ENCODE data around the gene SLC7A14. TPM values are rescaled to one million over a fixed set of nuclear protein-coding genes. Genes with fewer than 3 reads are reported as not detected.

Gene SLC7A14
- polyA plus RNA-seq, 2 of the 4 experiments (the other 2 are of a cell fraction): not detected

GRCh38 chr3:170517242-170517945, 68.5 kb downstream of the SLC7A14 start:
- WGBS (ENCODE audit: missing lambda C conversion rate): 26% methylated on average over 3 of the region's 3 CpGs
- Histone ChIP-seq H3K4me1 (no peaks in the 10 kb centered on the region), H3K9me3 (no peaks in the 10 kb centered on the region), H3K4me3 (no peak overlapping the region), H3K27ac (no peak overlapping the region), H3K4me2 (no peak overlapping the region)
- ATAC-seq (no peak), FAIRE-seq (no peak), DNase-seq (ENCODE audit: low read depth in 1 of 2, low spot score in 1 of 2) (no peak)
- TF ChIP-seq ZNF302 (CRISPR knock-in tag; IDR thresholded peaks at IDR 0.05) (no peak), CBX8 (IDR thresholded peaks at IDR 0.05) (no peak), FOXS1 (CRISPR knock-in tag; IDR thresholded peaks at IDR 0.05) (no peak), FOSL2 (IDR thresholded peaks at IDR 0.05) (no peak), FOSL2 (CRISPR knock-in tag; IDR thresholded peaks at IDR 0.05) (no peak), GATA3 (IDR thresholded peaks at IDR 0.05; ENCODE audit: borderline replicate concordance) (no peak), EHF (CRISPR knock-in tag; IDR thresholded peaks at IDR 0.05) (no peak), EHMT2 (IDR thresholded peaks at IDR 0.05; ENCODE audit: low read depth) (no peak)
- POLR2A ChIA-PET: no interaction called here
- CTCF ChIA-PET: interaction anchor here (1.0 to 1.4 kb wide), 5 partner anchors 10 to 292 kb away, joined by 3 to 4 read pairs (median 3); no protein-coding TSS in a partner anchor

- Histone ChIP-seq H3K27ac (no peak overlapping the region), H3K4me2 (no peak overlapping the region), H3K9me3 (no peaks in the 10 kb centered on the region), H3K4me1 (no peaks in the 10 kb centered on the region), H3K4me3 (no peak overlapping the region)
- POLR2A ChIA-PET: no interaction called here
- FAIRE-seq (no peak), DNase-seq (ENCODE audit: low read depth in 1 of 2, low spot score in 1 of 2) (no peak), ATAC-seq (no peak)
- CTCF ChIA-PET: interaction anchor here (1.4 kb wide), 1 partner anchor 100 kb away, joined by 5 read pairs; no protein-coding TSS in a partner anchor
- TF ChIP-seq, protein P1, sequence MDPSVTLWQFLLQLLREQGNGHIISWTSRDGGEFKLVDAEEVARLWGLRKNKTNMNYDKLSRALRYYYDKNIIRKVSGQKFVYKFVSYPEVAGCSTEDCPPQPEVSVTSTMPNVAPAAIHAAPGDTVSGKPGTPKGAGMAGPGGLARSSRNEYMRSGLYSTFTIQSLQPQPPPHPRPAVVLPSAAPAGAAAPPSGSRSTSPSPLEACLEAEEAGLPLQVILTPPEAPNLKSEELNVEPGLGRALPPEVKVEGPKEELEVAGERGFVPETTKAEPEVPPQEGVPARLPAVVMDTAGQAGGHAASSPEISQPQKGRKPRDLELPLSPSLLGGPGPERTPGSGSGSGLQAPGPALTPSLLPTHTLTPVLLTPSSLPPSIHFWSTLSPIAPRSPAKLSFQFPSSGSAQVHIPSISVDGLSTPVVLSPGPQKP (IDR thresholded peaks at IDR 0.05; ENCODE audit: low read depth, low read length): no peak
- TF ChIP-seq CBX8 (IDR thresholded peaks at IDR 0.05): no peak
- TF ChIP-seq CHD4 (IDR thresholded peaks at IDR 0.05; ENCODE audit: borderline replicate concordance): no peak
- no peak for TF ChIP-seq EHF (CRISPR knock-in tag; IDR thresholded peaks at IDR 0.05)
- TF ChIP-seq ESRRA (IDR thresholded peaks at IDR 0.05; ENCODE audit: borderline replicate concordance, low read length): no peak
- no peak for TF ChIP-seq NR3C1 (IDR thresholded peaks at IDR 0.05)
- TF ChIP-seq, protein P2, sequence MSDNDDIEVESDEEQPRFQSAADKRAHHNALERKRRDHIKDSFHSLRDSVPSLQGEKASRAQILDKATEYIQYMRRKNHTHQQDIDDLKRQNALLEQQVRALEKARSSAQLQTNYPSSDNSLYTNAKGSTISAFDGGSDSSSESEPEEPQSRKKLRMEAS (IDR thresholded peaks at IDR 0.05): no peak
- no peak for TF ChIP-seq RCOR1 (IDR thresholded peaks at IDR 0.05; ENCODE audit: low read depth, low read length)
- TF ChIP-seq HOXA7 (CRISPR knock-in tag; IDR thresholded peaks at IDR 0.05): no peak
- no peak for TF ChIP-seq MYC (IDR thresholded peaks at IDR 0.05; ENCODE audit: borderline replicate concordance, low read length)
- TF ChIP-seq CEBPB (IDR thresholded peaks at IDR 0.05): no peak
- no peak for TF ChIP-seq RNF2 (IDR thresholded peaks at IDR 0.05; ENCODE audit: borderline replicate concordance, low read depth)
- no peak for TF ChIP-seq RAD21 (conservative IDR thresholded peaks at IDR 0.05 in 1 of 2, IDR thresholded peaks at IDR 0.05 in 1 of 2)
- TF ChIP-seq NPAS2 (CRISPR knock-in tag; IDR thresholded peaks at IDR 0.05; ENCODE audit: borderline replicate concordance): no peak
- no peak for TF ChIP-seq CBX2 (IDR thresholded peaks at IDR 0.05; ENCODE audit: borderline replicate concordance, low read depth)
- WGBS (ENCODE audit: missing lambda C conversion rate): 50% methylated on average over 2 of the region's 2 CpGs
Measured at GRCh38 chr3:170513642-170514041, 72.2 kb downstream of the SLC7A14 start.

- DNase-seq (ENCODE audit: low read depth in 1 of 2, low spot score in 1 of 2) (no peak), ATAC-seq (no peak), FAIRE-seq (no peak)
- WGBS (ENCODE audit: missing lambda C conversion rate): 76% methylated on average over 4 of the region's 4 CpGs
- H3K27ac ChIP-seq: no peak overlapping the region
- no peak overlapping the region for H3K4me2 ChIP-seq
- ChIA-PET CTCF (no interaction called here), POLR2A (no interaction called here)
- H3K4me3 ChIP-seq: no peak overlapping the region
- TF ChIP-seq, protein P3, sequence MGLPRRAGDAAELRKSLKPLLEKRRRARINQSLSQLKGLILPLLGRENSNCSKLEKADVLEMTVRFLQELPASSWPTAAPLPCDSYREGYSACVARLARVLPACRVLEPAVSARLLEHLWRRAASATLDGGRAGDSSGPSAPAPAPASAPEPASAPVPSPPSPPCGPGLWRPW (IDR thresholded peaks at IDR 0.05): no peak
- TF ChIP-seq FOSL2 (IDR thresholded peaks at IDR 0.05) (no peak), FOSL2 (CRISPR knock-in tag; IDR thresholded peaks at IDR 0.05) (0 out of 2 replicates have a peak, but pooled peaks have one; percentile 27), TP53 (CRISPR knock-in tag; IDR thresholded peaks at IDR 0.05) (no peak)
- peaks cover 10% of the 10 kb centered on the region for H3K4me1 ChIP-seq
- no peaks in the 10 kb centered on the region for H3K9me3 ChIP-seq
Measured at GRCh38 chr3:170511371-170511770, 74.5 kb downstream of the SLC7A14 start.
